Vagina (tissue), 2 donors: ENCODE results near the gene CYSLTR2.

Experiments used
- POLR2A ChIP-seq, 2 donors: fragments of 450-650 bp; IDR thresholded peaks; one replicate each; pipeline ENCODE4 v1.6.1; 2017; ENCODE audit warnings: antibody characterized with exemption in 2 of 2, mild to moderate bottlenecking in 2 of 2, moderate library complexity in 2 of 2
- POLR2AphosphoS5 ChIP-seq, 2 donors: sonication (generic); formaldehyde crosslinking; IDR thresholded peaks; one replicate each; pipeline ENCODE4 v1.9.0; 2017; ENCODE audit warnings: antibody characterized with exemption in 2 of 2, mild to moderate bottlenecking in 2 of 2, low read depth in 1 of 2; ENCODE audit not compliant: insufficient read depth in 1 of 2
- TF ChIP-seq, protein P1 (sequence below), 3 experiments: fragments of 450-650 bp in 2 of 3; fragments of 200-600 bp in 1 of 3; sonication (generic) in 1 of 3; IDR thresholded peaks; one replicate each; pipeline ENCODE4 v1.5.1; 2017 to 2019; ENCODE audit warnings: antibody characterized with exemption in 3 of 3, mild to moderate bottlenecking in 2 of 3, moderate library complexity in 2 of 3

DNA sequence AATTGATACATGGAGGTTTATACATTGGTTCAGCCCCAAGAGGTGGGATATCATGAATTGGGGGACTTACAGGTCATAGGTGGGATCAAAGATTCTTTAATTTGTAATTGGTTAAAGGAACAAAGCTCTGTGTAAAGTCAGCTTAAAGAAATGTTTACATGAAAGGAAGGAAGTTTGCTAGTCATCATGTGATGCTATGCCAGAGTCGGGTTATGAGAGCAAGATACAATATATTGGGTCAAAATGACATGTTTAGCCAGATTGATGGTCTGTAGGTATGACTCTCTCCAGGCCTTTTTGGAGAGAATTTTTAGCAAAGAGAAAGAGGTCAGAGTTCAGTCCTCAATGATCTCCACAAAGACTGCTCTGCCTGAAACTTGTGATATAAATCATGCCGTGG is 5.3 kb upstream of the CYSLTR2 start:
- TF ChIP-seq POLR2A (IDR thresholded peaks at IDR 0.05) = no peak
- TF ChIP-seq, protein P1, sequence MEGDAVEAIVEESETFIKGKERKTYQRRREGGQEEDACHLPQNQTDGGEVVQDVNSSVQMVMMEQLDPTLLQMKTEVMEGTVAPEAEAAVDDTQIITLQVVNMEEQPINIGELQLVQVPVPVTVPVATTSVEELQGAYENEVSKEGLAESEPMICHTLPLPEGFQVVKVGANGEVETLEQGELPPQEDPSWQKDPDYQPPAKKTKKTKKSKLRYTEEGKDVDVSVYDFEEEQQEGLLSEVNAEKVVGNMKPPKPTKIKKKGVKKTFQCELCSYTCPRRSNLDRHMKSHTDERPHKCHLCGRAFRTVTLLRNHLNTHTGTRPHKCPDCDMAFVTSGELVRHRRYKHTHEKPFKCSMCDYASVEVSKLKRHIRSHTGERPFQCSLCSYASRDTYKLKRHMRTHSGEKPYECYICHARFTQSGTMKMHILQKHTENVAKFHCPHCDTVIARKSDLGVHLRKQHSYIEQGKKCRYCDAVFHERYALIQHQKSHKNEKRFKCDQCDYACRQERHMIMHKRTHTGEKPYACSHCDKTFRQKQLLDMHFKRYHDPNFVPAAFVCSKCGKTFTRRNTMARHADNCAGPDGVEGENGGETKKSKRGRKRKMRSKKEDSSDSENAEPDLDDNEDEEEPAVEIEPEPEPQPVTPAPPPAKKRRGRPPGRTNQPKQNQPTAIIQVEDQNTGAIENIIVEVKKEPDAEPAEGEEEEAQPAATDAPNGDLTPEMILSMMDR (IDR thresholded peaks at IDR 0.05) = no peak
- TF ChIP-seq POLR2AphosphoS5 (IDR thresholded peaks at IDR 0.05; ENCODE audit: insufficient read depth in 1 of 2, low read depth in 1 of 2) = no peak
